WTC11 (cell line): Measurements from ENCODE around the gene RGS7.

Source experiments
- CREM ChIP-seq: sonication (generic); formaldehyde crosslinking; IDR thresholded peaks from 2 replicates; pipeline ENCODE4 v1.8.1; 2022; ENCODE audit warnings: mild to moderate bottlenecking, missing genetic modification reagents, moderate library complexity
- ESRRA ChIP-seq: sonication (generic); formaldehyde crosslinking; IDR thresholded peaks from 2 replicates; pipeline ENCODE4 v1.8.1; 2022; ENCODE audit warnings: mild to moderate bottlenecking, missing genetic modification reagents, borderline replicate concordance
- JUN ChIP-seq: sonication (generic); formaldehyde crosslinking; IDR thresholded peaks from 2 replicates; pipeline ENCODE4 v1.8.0; 2023; ENCODE audit warnings: mild to moderate bottlenecking, missing genetic modification reagents
- TF ChIP-seq, protein P1 (sequence below): sonication (generic); formaldehyde crosslinking; IDR thresholded peaks from 2 replicates; pipeline ENCODE4 v1.8.0; 2022; ENCODE audit warnings: mild to moderate bottlenecking, missing genetic modification reagents
- TF ChIP-seq, protein P2 (sequence below): fragments of 200-600 bp; IDR thresholded peaks from 2 replicates; pipeline ENCODE4 v1.8.0; 2022; ENCODE audit warnings: antibody characterized with exemption
- TF ChIP-seq, protein P3 (sequence below): sonication (generic); formaldehyde crosslinking; IDR thresholded peaks from 2 replicates; pipeline ENCODE4 v1.8.1; 2022; ENCODE audit warnings: low read depth, missing genetic modification reagents, borderline replicate concordance

DNA sequence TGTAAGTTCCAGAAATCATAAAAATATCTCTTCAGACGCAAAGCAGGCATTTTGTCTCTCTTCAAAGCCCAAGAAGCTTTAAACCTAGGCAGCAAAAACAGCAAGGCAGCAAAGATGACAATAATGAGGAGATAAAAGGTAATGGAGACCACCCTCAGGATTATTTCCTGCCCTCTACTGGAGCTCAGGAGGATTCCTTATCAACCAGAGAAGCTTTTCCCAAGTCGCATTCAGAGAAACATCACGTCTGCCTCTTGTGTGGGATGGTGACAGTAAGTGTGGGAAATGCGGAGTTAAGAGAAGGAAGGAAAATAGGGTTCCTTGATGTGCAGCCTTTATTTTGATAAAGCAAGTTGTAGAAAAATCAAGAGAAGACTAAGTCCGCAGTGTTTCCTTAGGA, 365.8 kb downstream of the RGS7 start:
- no peak for TF ChIP-seq ESRRA
- TF ChIP-seq, protein P1, sequence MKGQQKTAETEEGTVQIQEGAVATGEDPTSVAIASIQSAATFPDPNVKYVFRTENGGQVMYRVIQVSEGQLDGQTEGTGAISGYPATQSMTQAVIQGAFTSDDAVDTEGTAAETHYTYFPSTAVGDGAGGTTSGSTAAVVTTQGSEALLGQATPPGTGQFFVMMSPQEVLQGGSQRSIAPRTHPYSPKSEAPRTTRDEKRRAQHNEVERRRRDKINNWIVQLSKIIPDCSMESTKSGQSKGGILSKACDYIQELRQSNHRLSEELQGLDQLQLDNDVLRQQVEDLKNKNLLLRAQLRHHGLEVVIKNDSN (CRISPR knock-in tag): no peak
- TF ChIP-seq JUN (CRISPR knock-in tag): no peak
- TF ChIP-seq, protein P2, sequence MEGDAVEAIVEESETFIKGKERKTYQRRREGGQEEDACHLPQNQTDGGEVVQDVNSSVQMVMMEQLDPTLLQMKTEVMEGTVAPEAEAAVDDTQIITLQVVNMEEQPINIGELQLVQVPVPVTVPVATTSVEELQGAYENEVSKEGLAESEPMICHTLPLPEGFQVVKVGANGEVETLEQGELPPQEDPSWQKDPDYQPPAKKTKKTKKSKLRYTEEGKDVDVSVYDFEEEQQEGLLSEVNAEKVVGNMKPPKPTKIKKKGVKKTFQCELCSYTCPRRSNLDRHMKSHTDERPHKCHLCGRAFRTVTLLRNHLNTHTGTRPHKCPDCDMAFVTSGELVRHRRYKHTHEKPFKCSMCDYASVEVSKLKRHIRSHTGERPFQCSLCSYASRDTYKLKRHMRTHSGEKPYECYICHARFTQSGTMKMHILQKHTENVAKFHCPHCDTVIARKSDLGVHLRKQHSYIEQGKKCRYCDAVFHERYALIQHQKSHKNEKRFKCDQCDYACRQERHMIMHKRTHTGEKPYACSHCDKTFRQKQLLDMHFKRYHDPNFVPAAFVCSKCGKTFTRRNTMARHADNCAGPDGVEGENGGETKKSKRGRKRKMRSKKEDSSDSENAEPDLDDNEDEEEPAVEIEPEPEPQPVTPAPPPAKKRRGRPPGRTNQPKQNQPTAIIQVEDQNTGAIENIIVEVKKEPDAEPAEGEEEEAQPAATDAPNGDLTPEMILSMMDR: no peak
- no peak for TF ChIP-seq CREM
- TF ChIP-seq, protein P3, sequence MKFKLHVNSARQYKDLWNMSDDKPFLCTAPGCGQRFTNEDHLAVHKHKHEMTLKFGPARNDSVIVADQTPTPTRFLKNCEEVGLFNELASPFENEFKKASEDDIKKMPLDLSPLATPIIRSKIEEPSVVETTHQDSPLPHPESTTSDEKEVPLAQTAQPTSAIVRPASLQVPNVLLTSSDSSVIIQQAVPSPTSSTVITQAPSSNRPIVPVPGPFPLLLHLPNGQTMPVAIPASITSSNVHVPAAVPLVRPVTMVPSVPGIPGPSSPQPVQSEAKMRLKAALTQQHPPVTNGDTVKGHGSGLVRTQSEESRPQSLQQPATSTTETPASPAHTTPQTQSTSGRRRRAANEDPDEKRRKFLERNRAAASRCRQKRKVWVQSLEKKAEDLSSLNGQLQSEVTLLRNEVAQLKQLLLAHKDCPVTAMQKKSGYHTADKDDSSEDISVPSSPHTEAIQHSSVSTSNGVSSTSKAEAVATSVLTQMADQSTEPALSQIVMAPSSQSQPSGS: no peak
